ENCODE measurements around the gene C15orf61. TPM values are rescaled to one million over a fixed set of nuclear protein-coding genes. Genes with fewer than 3 reads are reported as not detected.

The C15orf61 gene
- polyA plus RNA-seq, 1 experiment = 3.2 TPM

DNA sequence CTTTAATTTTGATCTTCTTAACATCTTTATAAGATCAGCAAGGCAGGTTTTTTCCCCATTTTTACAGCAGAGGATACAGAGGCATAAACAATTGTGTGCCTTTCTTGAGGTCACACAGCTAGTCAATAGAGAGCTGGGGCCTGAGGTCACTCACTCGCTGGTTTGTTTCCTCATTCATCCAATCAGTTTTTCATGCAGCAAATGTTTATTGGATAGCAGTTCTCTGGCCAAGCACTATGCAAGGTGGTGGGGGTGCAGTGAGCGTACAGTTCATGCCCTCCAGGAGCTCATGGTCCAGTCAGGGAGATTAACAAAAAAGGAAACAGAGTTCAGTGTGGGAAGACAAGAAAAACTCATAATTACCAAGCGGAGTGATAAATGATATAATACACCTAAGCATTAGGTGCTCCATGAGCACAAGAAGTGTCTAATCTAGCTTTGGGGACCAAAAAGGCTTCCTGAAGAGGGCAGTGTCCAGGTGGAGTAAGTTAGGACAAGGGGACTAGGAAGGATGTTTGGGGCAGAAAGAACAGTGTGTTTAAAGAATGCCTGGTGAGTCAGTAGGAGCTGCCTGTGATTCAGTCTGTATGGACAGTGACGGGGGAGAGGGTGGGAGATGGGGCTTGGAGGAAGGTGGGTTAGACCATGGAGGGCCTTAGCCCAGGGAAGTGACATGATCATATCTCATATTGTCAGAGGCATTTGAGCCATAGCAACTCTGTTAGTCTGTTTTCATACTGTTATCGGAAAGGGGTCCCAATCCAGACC lies 50.9 kb downstream of the C15orf61 start:
- ChIA-PET POLR2A (interaction anchor here (0.6 kb wide), 1 partner anchor 13 kb away, joined by 3 read pairs; no protein-coding TSS in a partner anchor), CTCF (no interaction called here)
- TF ChIP-seq, protein P1, sequence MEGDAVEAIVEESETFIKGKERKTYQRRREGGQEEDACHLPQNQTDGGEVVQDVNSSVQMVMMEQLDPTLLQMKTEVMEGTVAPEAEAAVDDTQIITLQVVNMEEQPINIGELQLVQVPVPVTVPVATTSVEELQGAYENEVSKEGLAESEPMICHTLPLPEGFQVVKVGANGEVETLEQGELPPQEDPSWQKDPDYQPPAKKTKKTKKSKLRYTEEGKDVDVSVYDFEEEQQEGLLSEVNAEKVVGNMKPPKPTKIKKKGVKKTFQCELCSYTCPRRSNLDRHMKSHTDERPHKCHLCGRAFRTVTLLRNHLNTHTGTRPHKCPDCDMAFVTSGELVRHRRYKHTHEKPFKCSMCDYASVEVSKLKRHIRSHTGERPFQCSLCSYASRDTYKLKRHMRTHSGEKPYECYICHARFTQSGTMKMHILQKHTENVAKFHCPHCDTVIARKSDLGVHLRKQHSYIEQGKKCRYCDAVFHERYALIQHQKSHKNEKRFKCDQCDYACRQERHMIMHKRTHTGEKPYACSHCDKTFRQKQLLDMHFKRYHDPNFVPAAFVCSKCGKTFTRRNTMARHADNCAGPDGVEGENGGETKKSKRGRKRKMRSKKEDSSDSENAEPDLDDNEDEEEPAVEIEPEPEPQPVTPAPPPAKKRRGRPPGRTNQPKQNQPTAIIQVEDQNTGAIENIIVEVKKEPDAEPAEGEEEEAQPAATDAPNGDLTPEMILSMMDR (IDR thresholded peaks at IDR 0.05; ENCODE audit: low read depth, low read length) = no peak
- H3K27ac ChIP-seq (ENCODE audit: low read depth, low read length) = no peak overlapping the region
- no peak for DNase-seq (ENCODE audit: low read depth, low spot score)
- no peaks in the 10 kb centered on the region for H3K9me3 ChIP-seq (ENCODE audit: control insufficient read depth, insufficient read depth, low read length)
- no peaks in the 10 kb centered on the region for H3K27me3 ChIP-seq (ENCODE audit: control insufficient read depth, insufficient read depth, low read length)
- no peak overlapping the region for H3K4me3 ChIP-seq (ENCODE audit: low read depth, low read length)

DNA sequence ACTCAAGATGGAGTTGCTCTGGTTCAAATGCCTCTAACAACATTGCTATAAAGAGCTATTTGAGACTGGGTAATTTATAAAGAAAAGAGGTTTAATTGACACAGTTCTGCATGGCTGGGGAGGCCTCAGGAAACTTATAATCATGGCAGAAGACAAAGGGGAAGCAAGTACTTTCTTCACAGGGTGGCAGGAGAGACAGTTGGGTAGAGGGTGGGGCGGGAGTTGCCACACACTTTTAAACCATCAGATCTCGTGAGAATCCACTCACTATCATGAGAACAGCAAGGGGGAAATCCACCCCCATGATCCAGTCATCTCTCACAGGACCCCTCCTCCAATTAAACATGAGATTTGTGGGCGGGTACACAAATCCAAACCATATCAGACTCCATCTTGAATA lies 52.3 kb downstream of the C15orf61 start:
- no peaks in the 10 kb centered on the region for H3K27me3 ChIP-seq (ENCODE audit: control insufficient read depth, insufficient read depth, low read length)
- CTCF ChIA-PET = interaction anchor here (0.6 to 1.2 kb wide), 2 partner anchors 29 to 1372 kb away, joined by 3 read pairs; no protein-coding TSS in a partner anchor
- no peak for DNase-seq (ENCODE audit: low read depth, low spot score)
- H3K9me3 ChIP-seq (ENCODE audit: control insufficient read depth, insufficient read depth, low read length) = no peaks in the 10 kb centered on the region
- POLR2A ChIA-PET = no interaction called here
- TF ChIP-seq, protein P1 (IDR thresholded peaks at IDR 0.05; ENCODE audit: low read depth, low read length) = no peak
- H3K27ac ChIP-seq (ENCODE audit: low read depth, low read length) = no peak overlapping the region
- no peak overlapping the region for H3K4me3 ChIP-seq (ENCODE audit: low read depth, low read length)

DNA sequence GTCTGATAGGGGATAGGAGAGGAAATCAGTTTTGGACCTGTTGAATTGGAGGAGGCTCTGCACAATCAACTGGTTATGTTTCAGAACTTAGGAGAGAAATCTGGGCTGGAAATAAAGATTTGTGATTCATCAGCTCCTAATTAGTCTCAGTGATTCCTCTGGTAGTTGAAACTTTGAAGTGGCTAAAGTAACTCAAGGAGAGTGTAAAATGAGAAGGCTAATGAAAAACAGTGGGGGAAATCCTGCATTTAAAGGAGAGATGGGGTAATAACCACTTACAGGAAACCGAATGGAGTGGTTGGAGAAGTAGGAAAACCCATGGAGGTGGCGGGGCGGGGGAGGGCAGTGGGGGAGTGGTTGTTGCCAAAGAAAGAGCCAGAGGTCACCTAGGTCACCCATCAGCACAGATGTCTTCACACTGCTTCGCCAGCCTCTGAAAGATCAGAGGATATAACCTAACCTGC lies 54.1 kb downstream of the C15orf61 start:
- H3K9me3 ChIP-seq (ENCODE audit: control insufficient read depth, insufficient read depth, low read length) = no peaks in the 10 kb centered on the region
- ChIA-PET CTCF (no interaction called here), POLR2A (no interaction called here)
- no peaks in the 10 kb centered on the region for H3K27me3 ChIP-seq (ENCODE audit: control insufficient read depth, insufficient read depth, low read length)
- TF ChIP-seq, protein P1 (IDR thresholded peaks at IDR 0.05; ENCODE audit: low read depth, low read length) = no peak
- no peak overlapping the region for H3K4me3 ChIP-seq (ENCODE audit: low read depth, low read length)
- DNase-seq (ENCODE audit: low read depth, low spot score) = no peak
- no peak overlapping the region for H3K27ac ChIP-seq (ENCODE audit: low read depth, low read length)

DNA sequence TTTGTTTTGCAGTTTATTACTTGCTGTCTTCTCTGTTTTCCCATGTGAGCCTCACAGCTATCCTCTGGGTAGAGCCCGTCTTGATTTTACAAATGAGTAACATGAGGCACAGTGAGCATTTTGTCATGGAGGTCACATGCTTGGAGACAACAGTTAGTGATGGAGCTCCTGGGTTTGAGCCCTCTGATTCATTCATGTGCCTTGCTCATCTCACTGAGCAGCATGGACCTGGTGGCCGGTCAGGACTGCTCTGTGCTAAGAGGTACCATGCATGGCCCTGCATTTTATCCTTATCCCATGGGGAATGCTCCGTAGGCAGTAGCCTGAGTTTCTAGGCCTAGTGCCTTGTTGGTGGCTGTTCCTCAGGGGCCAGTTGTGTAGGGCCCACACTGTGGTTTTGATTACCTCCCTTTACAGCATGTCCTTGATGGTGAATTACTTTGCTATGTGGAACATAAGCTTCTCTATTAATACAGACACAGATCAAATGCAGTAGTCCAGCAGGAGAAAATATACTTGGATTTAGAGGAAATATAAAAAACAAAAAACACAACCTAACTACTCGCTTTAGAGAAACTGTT lies 57.2 kb downstream of the C15orf61 start:
- Histone ChIP-seq H3K27ac (ENCODE audit: low read depth, low read length) (no peak overlapping the region), H3K27me3 (ENCODE audit: control insufficient read depth, insufficient read depth, low read length) (no peaks in the 10 kb centered on the region), H3K4me3 (ENCODE audit: low read depth, low read length) (no peak overlapping the region), H3K9me3 (ENCODE audit: control insufficient read depth, insufficient read depth, low read length) (no peaks in the 10 kb centered on the region)
- ChIA-PET CTCF (interaction anchor here (0.6 kb wide), 1 partner anchor 10 kb away, joined by 5 read pairs; no protein-coding TSS in a partner anchor), POLR2A (no interaction called here)
- no peak for DNase-seq (ENCODE audit: low read depth, low spot score)
- TF ChIP-seq, protein P1 (IDR thresholded peaks at IDR 0.05; ENCODE audit: low read depth, low read length) = no peak

DNA sequence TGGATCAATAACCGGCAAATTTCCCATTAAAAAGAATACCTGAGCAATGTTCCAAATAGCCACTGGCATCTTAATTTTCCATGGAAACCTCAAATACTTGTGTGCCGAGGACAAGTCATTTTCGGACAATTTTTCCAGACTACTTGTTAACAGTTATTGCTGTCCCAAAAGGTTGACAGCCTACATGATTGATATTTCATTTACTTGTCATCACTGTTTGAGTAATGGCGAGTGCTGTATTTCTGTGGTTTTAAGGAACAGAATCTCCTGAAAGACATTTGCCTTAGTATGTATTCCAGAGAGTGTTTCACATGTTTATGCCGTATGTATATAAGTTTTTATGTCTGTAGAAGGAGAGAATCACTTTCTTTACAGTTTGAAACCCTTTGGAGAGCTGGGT lies 58.2 kb downstream of the C15orf61 start:
- H3K27me3 ChIP-seq (ENCODE audit: control insufficient read depth, insufficient read depth, low read length) = no peaks in the 10 kb centered on the region
- no peak for DNase-seq (ENCODE audit: low read depth, low spot score)
- H3K9me3 ChIP-seq (ENCODE audit: control insufficient read depth, insufficient read depth, low read length) = no peaks in the 10 kb centered on the region
- TF ChIP-seq, protein P1 (IDR thresholded peaks at IDR 0.05; ENCODE audit: low read depth, low read length) = no peak
- H3K27ac ChIP-seq (ENCODE audit: low read depth, low read length) = no peak overlapping the region
- POLR2A ChIA-PET = no interaction called here
- CTCF ChIA-PET = no interaction called here
- H3K4me3 ChIP-seq (ENCODE audit: low read depth, low read length) = no peak overlapping the region
